Measurements from ENCODE around the gene HSF4. TPM values are rescaled to one million over a fixed set of nuclear protein-coding genes. Genes with fewer than 3 reads are reported as not detected.

HSF4 gene
- total RNA-seq, 1 donor from 2014 or later, result 49.1 TPM

- no peak for DNase-seq (ENCODE audit: low spot score)
- intact Hi-C loops (cut with DNase I), result no loop called here
Measured at GRCh38 chr16:67179421-67180080, 15.0 kb downstream of the HSF4 start.

- DNase-seq (ENCODE audit: low spot score), result no peak
- intact Hi-C loops (cut with DNase I), result no loop called here
Measured at GRCh38 chr16:67180166-67180565, 15.6 kb downstream of the HSF4 start.

GRCh38 chr16:67181346-67181745 is 16.8 kb downstream of the HSF4 start:
- intact Hi-C loops (cut with DNase I), result no loop called here
- no peak for DNase-seq (ENCODE audit: low spot score)

DNA sequence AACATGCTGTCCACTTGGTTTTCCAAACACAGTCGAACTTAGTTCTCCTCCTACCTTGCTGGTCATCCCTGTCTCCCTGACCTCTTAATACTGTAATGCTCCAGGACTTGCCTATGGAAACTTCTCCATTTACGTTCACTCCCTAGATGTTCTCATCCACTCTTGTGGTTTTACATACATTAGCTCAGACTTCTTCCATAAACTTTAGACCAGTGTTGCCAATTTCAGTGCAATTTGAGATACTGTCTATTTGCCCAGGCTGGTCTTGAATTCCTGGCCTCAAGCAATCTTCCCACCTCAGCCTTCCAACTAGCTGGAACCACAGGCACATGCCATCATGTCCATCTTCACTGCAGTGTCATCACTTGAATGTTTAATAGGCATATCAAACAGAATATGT is 17.7 kb downstream of the HSF4 start:
- intact Hi-C loops (cut with DNase I), result no loop called here

GRCh38 chr16:67183284-67183626 is 18.7 kb downstream of the HSF4 start:
- no peak for DNase-seq (ENCODE audit: low spot score)
- intact Hi-C loops (cut with DNase I), result no loop called here

More for the DNA sequence above, 17.7 kb downstream of the HSF4 start:
- DNase-seq (ENCODE audit: low spot score), result no peak

DNA sequence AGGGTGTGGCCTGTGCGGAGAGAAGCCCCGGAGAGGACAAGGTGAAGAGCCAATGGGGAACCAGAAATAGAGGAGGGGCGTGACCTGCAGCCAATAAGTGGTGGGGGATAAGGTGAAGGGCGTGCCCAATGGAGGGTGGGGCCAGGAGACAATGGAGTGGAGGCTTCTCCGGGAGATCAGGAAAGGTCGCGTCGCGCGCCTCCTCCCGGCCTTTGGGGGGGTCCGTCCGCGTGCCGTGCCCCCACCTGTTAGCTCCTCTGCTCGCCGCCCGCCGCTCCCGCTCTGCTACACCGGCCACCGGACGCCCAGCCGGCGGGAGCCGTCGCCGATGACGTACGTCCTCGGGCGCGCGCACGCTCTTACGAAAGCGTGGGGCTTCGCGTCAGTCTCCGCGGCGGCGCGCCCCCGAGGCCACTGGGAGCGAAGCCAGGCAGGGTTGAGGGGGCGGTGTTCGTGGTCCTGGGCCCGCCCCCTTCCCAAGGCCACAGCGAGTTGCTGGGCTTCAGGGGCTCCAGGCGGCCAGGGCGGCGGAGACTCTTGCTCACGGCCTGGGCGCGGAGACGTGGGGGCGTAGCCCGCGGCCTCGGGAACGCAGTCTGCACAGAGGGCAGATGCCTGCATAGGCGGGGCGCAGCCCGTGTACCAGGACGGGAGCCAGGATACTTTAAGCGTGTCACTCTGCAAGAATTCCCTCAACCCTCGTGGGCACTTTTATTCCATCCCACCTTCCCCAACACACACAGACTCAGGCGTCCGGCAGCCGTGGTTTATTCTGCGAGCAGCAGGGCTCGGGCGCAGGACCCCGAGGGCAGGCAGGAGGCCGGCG is 19.3 kb downstream of the HSF4 start, which contains the start of gene MATCAP1:
Gene MATCAP1 (minus strand): TSS at position 337 of the 826 bp plus-strand sequence. CDS start 3,353 bp downstream, outside the sequence.
- intact Hi-C loops (cut with DNase I), result loop anchor here (2.0 kb wide), 1 partner anchor 23 kb away; no protein-coding TSS in a partner anchor

GRCh38 chr16:67184453-67184994 is 20.0 kb downstream of the HSF4 start:
- no peak for DNase-seq (ENCODE audit: low spot score)
- intact Hi-C loops (cut with DNase I), result loop anchor here (2.0 kb wide), 1 partner anchor 24 kb away; no protein-coding TSS in a partner anchor

More for the DNA sequence above, 19.3 kb downstream of the HSF4 start, which contains the start of gene MATCAP1:
- DNase-seq (ENCODE audit: low spot score), result peak; percentile 96

DNA sequence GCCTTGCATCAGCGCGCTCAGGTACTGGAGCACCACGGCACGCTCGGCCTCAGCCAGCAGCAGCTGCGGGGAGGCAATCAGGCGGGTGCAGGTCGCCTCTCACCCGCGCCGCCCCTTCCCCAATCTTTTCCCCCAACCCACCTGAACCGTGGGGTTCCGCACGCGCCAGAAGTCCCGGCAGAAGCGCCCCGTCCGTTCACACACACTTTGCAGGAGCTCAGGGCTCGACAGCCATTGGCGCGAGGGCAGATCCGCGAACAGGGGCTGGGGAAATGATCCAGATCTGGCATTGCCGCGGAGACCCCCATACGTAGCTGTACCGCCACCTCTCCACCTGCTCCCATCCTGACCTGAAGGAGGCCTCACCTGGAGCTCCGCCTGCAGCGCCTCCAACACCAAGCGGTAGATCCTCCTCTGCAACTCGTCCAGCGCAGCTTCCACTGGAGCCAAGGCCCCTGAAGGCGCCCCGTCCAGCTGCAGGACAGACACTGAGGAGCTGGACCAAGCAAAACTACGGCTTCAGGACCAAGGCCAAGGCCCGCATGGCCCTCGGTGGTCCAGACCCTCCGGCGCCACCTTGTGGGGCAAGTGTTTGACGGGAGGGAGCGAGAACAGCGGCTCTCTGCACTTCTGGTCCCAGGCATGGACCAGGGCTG is 20.6 kb downstream of the HSF4 start:
- peak; percentile 93 for DNase-seq (ENCODE audit: low spot score)
- intact Hi-C loops (cut with DNase I), result loop anchor here (2.0 kb wide), 1 partner anchor 24 kb away; no protein-coding TSS in a partner anchor

- intact Hi-C loops (cut with DNase I), result loop anchor here (2.0 kb wide), 1 partner anchor 25 kb away; no protein-coding TSS in a partner anchor
- DNase-seq (ENCODE audit: low spot score), result no peak
Measured at GRCh38 chr16:67185651-67186134, 21.1 kb downstream of the HSF4 start.

DNA sequence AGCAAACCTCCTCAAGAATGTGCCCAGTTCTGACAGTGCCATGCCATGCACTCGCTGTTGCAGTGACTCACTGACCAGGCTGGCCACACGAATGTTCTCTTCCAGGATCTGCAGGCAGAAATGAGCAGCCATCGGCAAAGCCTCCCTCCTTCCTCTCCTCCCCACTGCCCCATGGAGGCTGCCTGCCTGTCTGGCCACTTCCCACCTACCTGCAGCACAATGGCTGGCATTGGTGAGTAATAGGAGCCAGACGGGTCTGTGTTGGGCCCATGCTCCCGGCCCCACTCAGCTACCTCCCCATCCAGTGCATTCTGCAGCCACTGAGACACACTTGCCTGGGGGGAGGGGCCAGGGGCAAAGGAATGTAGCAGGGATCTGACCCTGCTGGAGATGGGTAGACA is 22.0 kb downstream of the HSF4 start:
- no peak for DNase-seq (ENCODE audit: low spot score)
- intact Hi-C loops (cut with DNase I), result no loop called here

GRCh38 chr16:67187175-67187890 is 22.8 kb downstream of the HSF4 start:
- intact Hi-C loops (cut with DNase I), result no loop called here
- DNase-seq (ENCODE audit: low spot score), result no peak

DNA sequence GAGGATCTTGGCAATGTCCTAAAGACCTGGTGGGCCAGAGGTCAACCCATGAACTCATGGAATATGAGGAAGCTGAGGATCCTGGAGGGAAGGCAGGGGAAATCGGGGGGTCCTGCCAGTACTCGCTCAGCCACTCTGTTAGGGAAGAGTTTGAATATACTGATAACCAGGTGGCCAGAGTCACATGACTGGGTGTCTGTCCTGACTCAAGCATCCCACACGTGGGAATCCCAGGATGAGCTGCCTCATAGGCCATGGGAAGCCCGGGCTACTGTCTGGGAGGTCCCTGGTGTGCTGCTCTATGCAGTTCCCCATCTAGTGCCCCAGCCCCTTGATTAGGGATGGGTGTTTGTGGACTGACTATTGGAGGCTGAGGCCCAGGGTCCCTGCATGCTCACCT is 23.8 kb downstream of the HSF4 start:
- DNase-seq (ENCODE audit: low spot score), result no peak
- intact Hi-C loops (cut with DNase I), result no loop called here

DNA sequence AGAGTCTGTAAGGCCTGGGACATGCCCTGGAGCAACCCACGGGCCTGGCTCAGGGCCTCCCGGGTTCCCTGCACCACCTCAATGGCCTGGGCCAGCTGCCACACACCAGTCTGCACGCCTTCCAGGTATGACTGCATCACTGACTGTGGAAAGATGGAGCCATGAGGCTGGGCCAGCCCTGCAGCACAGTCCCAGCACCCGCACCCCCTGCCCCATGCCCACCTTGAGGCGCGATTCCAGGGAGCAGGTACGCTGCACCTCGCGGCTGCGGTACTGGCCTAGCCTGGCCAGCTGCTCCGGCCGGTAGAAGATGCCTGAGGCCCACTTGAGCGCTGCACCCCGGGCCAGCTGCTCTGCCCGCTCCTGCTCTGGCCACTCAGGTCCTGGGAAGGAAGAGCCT is 24.3 kb downstream of the HSF4 start:
- intact Hi-C loops (cut with DNase I), result no loop called here
- no peak for DNase-seq (ENCODE audit: low spot score)

DNA sequence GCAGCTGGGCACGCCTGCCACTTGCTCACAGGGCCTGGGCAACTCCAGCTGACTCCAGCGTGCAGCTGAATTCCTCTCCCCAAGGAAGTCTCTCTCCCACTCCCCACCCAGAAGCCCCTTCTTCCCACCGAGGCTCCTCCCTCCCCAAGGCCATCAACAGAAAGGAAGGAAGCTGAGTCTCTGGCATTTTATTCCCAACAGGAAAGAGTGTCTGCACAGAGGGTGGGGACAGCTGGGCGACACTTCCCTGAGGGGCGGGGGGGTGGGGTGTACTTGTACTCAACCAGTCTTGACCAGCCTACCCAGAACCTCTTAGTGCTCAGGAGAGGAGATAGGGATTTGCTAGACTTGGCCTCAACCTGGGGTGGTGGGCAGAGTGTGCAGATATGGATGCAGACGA is 25.5 kb downstream of the HSF4 start, which contains the start of gene EXOC3L1:
Gene EXOC3L1 (minus strand): TSS at position 96 of the 400 bp plus-strand sequence. CDS start 460 bp downstream, outside the sequence.
- DNase-seq (ENCODE audit: low spot score), result no peak
- intact Hi-C loops (cut with DNase I), result no loop called here

DNA sequence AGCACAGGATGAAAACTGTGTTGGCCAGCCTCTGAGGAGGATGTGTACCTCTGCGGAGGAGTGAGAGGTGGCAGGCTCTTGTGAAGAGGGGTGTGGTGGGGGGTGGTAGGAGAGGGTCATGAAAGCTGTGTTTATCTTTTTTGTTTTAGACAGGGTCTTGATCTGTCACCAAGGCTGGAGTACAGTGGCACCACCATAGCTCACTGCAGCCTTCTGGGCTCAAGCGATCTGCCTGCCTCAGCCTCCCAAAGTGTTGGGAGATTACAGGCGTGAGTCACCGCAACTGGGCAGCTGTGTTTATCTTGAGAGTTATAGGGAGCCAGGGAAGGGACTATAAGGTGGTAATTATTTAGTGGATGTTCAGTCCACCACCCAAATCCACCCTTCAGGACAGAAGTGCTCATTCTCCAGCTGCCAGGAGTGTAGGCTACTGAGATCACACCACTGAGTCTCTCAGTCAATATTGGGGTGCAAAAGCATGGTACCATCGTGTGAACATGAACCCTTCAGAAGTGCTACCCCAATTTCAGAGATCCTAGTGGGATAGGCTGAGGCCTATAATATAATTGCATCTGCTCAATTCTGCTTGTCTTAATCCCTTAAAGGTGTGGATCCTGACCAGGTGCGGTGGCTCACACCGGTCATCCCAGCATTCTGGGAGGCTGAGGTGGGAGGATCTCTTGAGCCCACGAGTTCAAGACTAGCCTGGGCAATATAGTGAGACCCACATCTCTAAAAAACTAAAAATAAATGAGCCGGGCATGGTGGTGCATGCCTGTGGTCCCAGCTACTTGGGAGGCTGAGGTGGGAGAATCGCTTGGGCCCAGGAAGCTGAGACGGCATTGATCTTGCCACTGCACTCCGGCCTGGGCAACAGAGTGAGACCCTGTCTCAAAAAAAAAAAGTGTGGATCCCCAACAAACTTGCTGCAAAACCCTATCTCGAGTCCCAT is 26.2 kb downstream of the HSF4 start:
- intact Hi-C loops (cut with DNase I), result no loop called here
- no peak for DNase-seq (ENCODE audit: low spot score)

- DNase-seq (ENCODE audit: low spot score), result no peak
- intact Hi-C loops (cut with DNase I), result no loop called here
Measured at GRCh38 chr16:67191411-67191994, 27.0 kb downstream of the HSF4 start.

DNA sequence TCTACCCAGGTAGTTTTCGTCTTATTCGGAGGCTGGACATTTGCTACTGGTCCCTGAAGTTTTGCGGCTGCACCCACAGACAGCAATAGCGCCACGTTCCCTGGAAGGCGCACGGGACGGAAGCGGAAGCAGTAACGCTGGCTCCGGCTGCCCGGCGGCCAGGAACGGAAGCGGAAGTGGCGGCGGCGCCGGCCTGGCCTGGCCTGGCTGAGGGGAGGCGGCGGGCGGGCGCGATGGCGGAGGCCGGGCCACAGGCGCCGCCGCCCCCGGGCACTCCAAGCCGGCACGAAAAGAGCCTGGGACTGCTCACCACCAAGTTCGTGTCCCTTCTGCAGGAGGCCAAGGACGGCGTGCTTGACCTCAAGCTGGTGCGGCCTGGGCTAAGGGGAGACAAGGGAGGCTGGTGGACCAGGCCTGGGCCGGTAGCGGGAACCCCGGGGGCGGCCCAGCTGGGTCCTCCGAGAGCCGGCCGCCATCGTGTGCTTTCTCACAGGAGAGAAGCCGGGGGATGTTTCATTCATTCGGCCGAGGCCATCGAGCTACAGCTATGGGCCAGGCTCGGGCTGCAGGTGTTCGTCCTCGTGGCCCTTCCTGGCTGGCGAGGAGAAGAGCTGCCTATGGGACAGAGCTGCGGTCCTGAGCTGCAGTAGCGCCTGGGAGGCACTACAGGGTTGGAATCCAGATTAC is 27.6 kb downstream of the HSF4 start, which contains the start of gene E2F4:
Gene E2F4 (plus strand): TSS at position 161 of the 687 bp plus-strand sequence. CDS start 73 bp downstream, at position 234.
- intact Hi-C loops (cut with DNase I), result loop anchor here (1.0 kb wide), 1 partner anchor 34 kb away; no protein-coding TSS in a partner anchor

More for the DNA sequence above, 27.6 kb downstream of the HSF4 start, which contains the start of gene E2F4:
- DNase-seq (ENCODE audit: low spot score), result peak; percentile 96

All from cardiac septum (tissue), 1 donor.